Lower lobe of right lung (tissue), 2 donors: ENCODE data around the gene NT5M. TPM values are rescaled to one million over a fixed set of nuclear protein-coding genes. Genes with fewer than 3 reads are reported as not detected.
"Not testable (repeated sequence)": the region's sequence is repeated elsewhere in the genome, so short reads cannot be mapped to it uniquely, and the experiment has no call there.

Experiments
- ATAC-seq, 2 donors: fragments of 200-7000 bp; cut with Tn5 transposase; one replicate each; pipeline ENCODE4 v1.9.1; 2020 to 2022; ENCODE audit warnings: mild to moderate bottlenecking in 2 of 2, moderate library complexity in 2 of 2
- DNase-seq: peaks from one replicate; pipeline ENCODE4 v3.0.0-alpha.2; 2020
- H3K27ac ChIP-seq: fragments of 200-600 bp; one replicate; pipeline ENCODE4 v1.8.0; 2022
- H3K27me3 ChIP-seq: fragments of 200-600 bp; one replicate; pipeline ENCODE4 v1.8.0; 2022; ENCODE audit warnings: low read depth
- H3K36me3 ChIP-seq: fragments of 200-600 bp; one replicate; pipeline ENCODE4 v1.8.0; 2022; ENCODE audit warnings: mild to moderate bottlenecking
- H3K4me1 ChIP-seq: fragments of 200-600 bp; one replicate; pipeline ENCODE4 v1.8.0; 2022
- H3K4me3 ChIP-seq: fragments of 200-600 bp; one replicate; pipeline ENCODE4 v1.8.0; 2022; ENCODE audit warnings: mild to moderate bottlenecking
- H3K9me3 ChIP-seq: fragments of 200-600 bp; one replicate; pipeline ENCODE4 v1.8.0; 2022
- intact Hi-C: fragments of 100-400 bp; cut with DNase I; formaldehyde crosslinking; loops from one replicate; pipeline ENCODE4 v1.11.0; 2022
- total RNA-seq: library from RNA; stranded (reverse); fragmentation: NEBNext Ultra II Directional; extraction: Animal tissue kit (Norgen Biotek cat#: 25700); gene quantifications from one replicate; pipeline ENCODE4 v1.2.1, GENCODE V29; 2021
- TF ChIP-seq, protein P1 (sequence below): fragments of 200-600 bp; IDR thresholded peaks from one replicate; pipeline ENCODE4 v1.8.0; 2022; ENCODE audit warnings: antibody characterized with exemption, mild to moderate bottlenecking
- donor health status: DM: no; HTN: yes; CAD: no; lungs with severe emphysema.

Gene NT5M
- total RNA-seq, 1 donor from 2014 or later = 1.1 TPM

DNA sequence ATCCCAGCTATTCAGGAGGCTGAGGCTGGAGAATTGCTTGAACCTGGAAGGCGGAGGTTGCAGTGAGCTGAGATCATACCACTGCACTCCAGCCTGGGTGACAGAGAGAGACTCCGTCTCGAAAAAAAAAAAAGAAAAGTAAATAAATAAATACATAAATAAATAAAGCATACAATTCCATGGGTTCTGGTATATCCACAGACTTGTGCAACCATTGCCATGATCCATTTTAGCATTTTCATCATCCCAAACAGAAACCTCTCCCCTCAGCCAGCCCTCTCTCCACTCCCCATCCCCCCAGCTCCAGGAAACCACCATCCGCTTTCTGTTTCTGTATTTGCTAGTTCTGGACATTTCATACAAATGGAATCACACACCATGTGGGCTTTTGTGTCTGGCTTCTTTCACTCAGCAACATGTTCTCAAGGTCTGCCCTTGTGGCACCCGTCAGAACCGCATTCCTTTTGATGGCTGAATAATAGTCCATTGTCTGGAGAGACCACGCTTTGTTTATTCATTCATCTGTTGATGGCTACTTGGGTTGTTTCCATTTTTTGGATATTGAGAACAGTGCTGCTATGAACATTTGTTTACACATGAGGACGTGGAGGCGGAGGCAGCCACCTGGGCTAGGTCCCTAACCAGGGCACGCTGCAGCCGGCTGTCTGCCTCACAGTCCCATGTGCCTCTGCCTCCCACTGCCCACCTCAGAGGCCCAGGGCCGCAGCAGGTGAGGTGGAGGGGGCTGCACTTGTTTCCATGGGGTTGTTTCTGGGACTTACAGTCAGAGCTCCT, 76.2 kb downstream of the NT5M start:
- Histone ChIP-seq H3K27ac (no peak overlapping the region), H3K4me3 (no peak overlapping the region), H3K9me3 (no peaks in the 10 kb centered on the region), H3K27me3 (no peaks in the 10 kb centered on the region), H3K36me3 (no peaks in the 10 kb centered on the region), H3K4me1 (peaks cover 36% of the 10 kb centered on the region)
- DNase-seq (no peak), ATAC-seq (no peak)
- intact Hi-C loops = no loop called here
- TF ChIP-seq, protein P1, sequence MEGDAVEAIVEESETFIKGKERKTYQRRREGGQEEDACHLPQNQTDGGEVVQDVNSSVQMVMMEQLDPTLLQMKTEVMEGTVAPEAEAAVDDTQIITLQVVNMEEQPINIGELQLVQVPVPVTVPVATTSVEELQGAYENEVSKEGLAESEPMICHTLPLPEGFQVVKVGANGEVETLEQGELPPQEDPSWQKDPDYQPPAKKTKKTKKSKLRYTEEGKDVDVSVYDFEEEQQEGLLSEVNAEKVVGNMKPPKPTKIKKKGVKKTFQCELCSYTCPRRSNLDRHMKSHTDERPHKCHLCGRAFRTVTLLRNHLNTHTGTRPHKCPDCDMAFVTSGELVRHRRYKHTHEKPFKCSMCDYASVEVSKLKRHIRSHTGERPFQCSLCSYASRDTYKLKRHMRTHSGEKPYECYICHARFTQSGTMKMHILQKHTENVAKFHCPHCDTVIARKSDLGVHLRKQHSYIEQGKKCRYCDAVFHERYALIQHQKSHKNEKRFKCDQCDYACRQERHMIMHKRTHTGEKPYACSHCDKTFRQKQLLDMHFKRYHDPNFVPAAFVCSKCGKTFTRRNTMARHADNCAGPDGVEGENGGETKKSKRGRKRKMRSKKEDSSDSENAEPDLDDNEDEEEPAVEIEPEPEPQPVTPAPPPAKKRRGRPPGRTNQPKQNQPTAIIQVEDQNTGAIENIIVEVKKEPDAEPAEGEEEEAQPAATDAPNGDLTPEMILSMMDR = no peak

- no peak overlapping the region for H3K4me3 ChIP-seq
- H3K27me3 ChIP-seq = no peaks in the 10 kb centered on the region
- intact Hi-C loops = no loop called here
- no peak for DNase-seq
- H3K4me1 ChIP-seq = peaks cover 27% of the 10 kb centered on the region
- no peaks in the 10 kb centered on the region for H3K36me3 ChIP-seq
- TF ChIP-seq, protein P1 = no peak
- no peak overlapping the region for H3K27ac ChIP-seq
- H3K9me3 ChIP-seq = no peaks in the 10 kb centered on the region
- ATAC-seq = no peak
These were observed 77.2 kb downstream of the NT5M start for GRCh38 chr17:17380145-17380925.

- Histone ChIP-seq H3K36me3 (no peaks in the 10 kb centered on the region), H3K4me1 (peaks cover 17% of the 10 kb centered on the region), H3K27me3 (no peaks in the 10 kb centered on the region), H3K9me3 (no peaks in the 10 kb centered on the region), H3K4me3 (no peak overlapping the region), H3K27ac (no peak overlapping the region)
- TF ChIP-seq, protein P1 = no peak
- DNase-seq = no peak
- intact Hi-C loops = no loop called here
- no peak for ATAC-seq
These were observed 78.4 kb downstream of the NT5M start for GRCh38 chr17:17381446-17382064.

DNA sequence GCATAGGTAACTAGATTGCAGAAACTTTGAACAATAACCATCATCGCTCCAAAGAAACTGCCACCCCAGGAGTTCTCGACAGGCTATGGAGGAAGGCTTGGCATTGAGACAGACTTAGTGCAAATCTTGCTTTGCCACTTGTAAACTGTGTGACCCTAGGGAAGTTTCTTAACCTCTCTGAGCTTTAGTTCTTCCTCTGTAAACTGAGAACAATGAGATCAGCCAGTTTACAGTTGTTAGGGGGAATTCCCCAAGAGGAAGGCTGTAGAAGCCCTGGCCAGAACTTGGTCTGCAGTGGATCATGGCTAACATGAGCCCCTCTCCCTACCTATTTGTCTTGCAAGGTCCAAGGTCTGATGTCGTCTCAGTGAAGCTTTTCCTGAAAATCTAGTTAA, 78.9 kb downstream of the NT5M start:
- intact Hi-C loops = no loop called here
- Histone ChIP-seq H3K27ac (no peak overlapping the region), H3K27me3 (no peaks in the 10 kb centered on the region), H3K9me3 (no peaks in the 10 kb centered on the region), H3K36me3 (no peaks in the 10 kb centered on the region), H3K4me3 (no peak overlapping the region), H3K4me1 (peaks cover 12% of the 10 kb centered on the region)
- DNase-seq (no peak), ATAC-seq (no peak)
- TF ChIP-seq, protein P1 = no peak

GRCh38 chr17:17382971-17383370, 79.8 kb downstream of the NT5M start:
- Histone ChIP-seq H3K27ac (no peak overlapping the region), H3K4me3 (no peak overlapping the region), H3K9me3 (no peaks in the 10 kb centered on the region), H3K4me1 (peaks cover 3% of the 10 kb centered on the region), H3K36me3 (no peaks in the 10 kb centered on the region), H3K27me3 (no peaks in the 10 kb centered on the region)
- intact Hi-C loops = no loop called here
- TF ChIP-seq, protein P1 = no peak
- ATAC-seq = no peak
- no peak for DNase-seq

GRCh38 chr17:17383431-17384290, 80.5 kb downstream of the NT5M start:
- H3K27me3 ChIP-seq, H3K27ac ChIP-seq, H3K4me1 ChIP-seq, ATAC-seq, DNase-seq, intact Hi-C loops, H3K36me3 ChIP-seq, H3K9me3 ChIP-seq, H3K4me3 ChIP-seq: not testable (repeated sequence)
